NT2/D1 (cell line): ENCODE measurements around the gene GEMIN8.

Experiments
- DNase-seq: peaks from one replicate; pipeline ENCODE4 v3.0.0-alpha.2; 2011; ENCODE audit warnings: low read depth, low spot score
- H3K27me3 ChIP-seq: 2 replicates; pipeline ENCODE4 v1.6.0; 2011; ENCODE audit warnings: mild to moderate bottlenecking; ENCODE audit not compliant: insufficient read length, insufficient read depth
- H3K36me3 ChIP-seq: 2 replicates; pipeline ENCODE4 v1.6.1; 2011; ENCODE audit warnings: mild to moderate bottlenecking, low read length, mixed read lengths; ENCODE audit not compliant: insufficient read depth, insufficient read length
- H3K4me1 ChIP-seq: 2 replicates; pipeline ENCODE4 v1.5.1; 2011; ENCODE audit not compliant: insufficient read depth, insufficient read length
- H3K4me3 ChIP-seq: 2 replicates; pipeline ENCODE4 v1.5.1; 2011; ENCODE audit warnings: low read depth; ENCODE audit not compliant: insufficient read length
- H3K9ac ChIP-seq: 2 replicates; pipeline ENCODE4 v1.6.0; 2011; ENCODE audit warnings: low read depth; ENCODE audit not compliant: insufficient read length
- H3K9me3 ChIP-seq: 2 replicates; pipeline ENCODE4 v1.5.1; 2011; ENCODE audit warnings: mild to moderate bottlenecking, low read length; ENCODE audit not compliant: insufficient read depth
- SUZ12 ChIP-seq: IDR thresholded peaks from 2 replicates; pipeline ENCODE4 v1.6.1; 2011; ENCODE audit not compliant: insufficient read length, insufficient read depth; ENCODE audit errors: extremely low read depth
- YY1 ChIP-seq: IDR thresholded peaks from 2 replicates; pipeline ENCODE4 v1.6.1; 2011; ENCODE audit not compliant: insufficient read length, insufficient read depth
- ZNF274 ChIP-seq: IDR thresholded peaks from 2 replicates; pipeline ENCODE4 v1.6.1; 2011; ENCODE audit warnings: mild to moderate bottlenecking, low read depth, low read length

The GEMIN8 gene

DNA sequence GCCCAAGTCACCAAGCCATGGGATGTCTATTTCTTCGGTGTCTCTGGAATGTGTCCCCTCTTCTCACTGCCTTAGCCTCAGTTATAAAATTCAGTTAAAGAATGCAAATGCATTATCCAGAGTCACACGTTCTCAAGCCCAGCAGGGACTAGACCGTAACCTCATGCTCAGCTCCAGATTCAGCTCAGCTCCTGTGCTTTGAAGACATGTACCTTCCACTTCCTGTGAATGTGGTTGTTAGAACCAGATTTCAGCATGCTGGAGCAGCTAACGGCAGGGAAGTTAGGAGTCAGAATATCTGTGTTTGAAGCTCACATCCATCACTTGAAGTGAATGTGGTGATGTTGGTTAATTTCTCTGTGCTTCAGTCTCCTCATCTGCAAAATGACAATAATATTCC is 26.7 kb downstream of the GEMIN8 start:
- peaks cover 3% of the 10 kb centered on the region for H3K36me3 ChIP-seq
- TF ChIP-seq ZNF274 = no peak
- no peak for TF ChIP-seq SUZ12
- no peak for TF ChIP-seq YY1
- no peak overlapping the region for H3K9ac ChIP-seq
- no peak for DNase-seq
- no peak overlapping the region for H3K4me3 ChIP-seq
- no peaks in the 10 kb centered on the region for H3K4me1 ChIP-seq
- no peaks in the 10 kb centered on the region for H3K27me3 ChIP-seq
- H3K9me3 ChIP-seq = no peaks in the 10 kb centered on the region

GRCh38 chrX:13996650-13997049 is 33.0 kb downstream of the GEMIN8 start:
- Histone ChIP-seq H3K4me1 (no peaks in the 10 kb centered on the region), H3K9me3 (no peaks in the 10 kb centered on the region), H3K9ac (no peak overlapping the region), H3K36me3 (no peaks in the 10 kb centered on the region), H3K4me3 (no peak overlapping the region), H3K27me3 (no peaks in the 10 kb centered on the region)
- no peak for TF ChIP-seq ZNF274
- TF ChIP-seq SUZ12 = no peak
- TF ChIP-seq YY1 = no peak
- no peak for DNase-seq

DNA sequence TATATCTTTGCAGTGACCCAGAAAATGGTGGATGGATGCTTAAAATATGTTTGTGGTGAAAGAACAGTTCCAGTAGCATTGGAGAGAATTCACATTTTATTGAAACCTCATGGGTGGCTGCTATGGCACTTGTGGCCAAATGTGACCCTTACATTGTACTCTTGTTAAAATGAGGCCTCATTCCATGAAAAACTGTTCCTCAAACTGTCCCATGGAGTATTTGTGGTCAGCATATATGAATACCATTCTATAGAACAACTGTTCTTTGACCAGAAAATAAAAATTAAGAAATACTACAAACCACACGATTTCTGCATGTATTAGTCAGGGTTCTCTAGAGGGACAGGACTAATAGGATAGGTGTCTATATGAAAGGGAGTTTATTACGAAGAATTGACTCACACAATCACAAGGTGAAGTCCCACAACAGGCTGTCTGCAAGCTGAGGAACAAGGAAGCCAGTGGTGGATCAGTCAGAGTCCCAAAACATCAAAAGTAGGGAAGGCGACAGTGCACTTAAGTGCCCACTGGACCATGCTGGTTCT is 35.1 kb downstream of the GEMIN8 start:
- no peak for DNase-seq
- TF ChIP-seq SUZ12 (no peak), ZNF274 (no peak), YY1 (no peak)
- Histone ChIP-seq H3K4me3 (no peak overlapping the region), H3K36me3 (no peaks in the 10 kb centered on the region), H3K9me3 (no peaks in the 10 kb centered on the region), H3K27me3 (no peaks in the 10 kb centered on the region), H3K9ac (no peak overlapping the region), H3K4me1 (no peaks in the 10 kb centered on the region)

DNA sequence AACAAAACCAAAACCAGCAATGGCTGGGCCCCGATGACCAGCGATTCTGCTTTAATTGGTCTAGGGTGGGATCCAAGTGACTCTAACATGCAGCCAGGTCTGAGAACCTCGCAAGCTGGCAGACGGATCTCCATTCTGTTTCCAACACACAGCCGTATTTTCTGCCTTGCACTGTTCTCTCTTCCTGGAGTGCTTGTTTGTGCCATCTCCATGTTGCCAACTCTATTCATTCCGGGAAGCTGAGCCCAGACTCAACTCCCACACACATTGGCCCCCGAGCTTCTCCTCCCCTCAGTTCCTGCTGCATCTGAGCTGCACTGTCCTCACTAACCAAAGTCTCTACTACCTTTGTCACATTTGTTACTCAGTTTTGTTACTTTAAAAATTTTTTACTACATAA is 35.6 kb downstream of the GEMIN8 start:
- TF ChIP-seq SUZ12 (no peak), ZNF274 (no peak), YY1 (no peak)
- no peaks in the 10 kb centered on the region for H3K36me3 ChIP-seq
- no peak overlapping the region for H3K4me3 ChIP-seq
- H3K9ac ChIP-seq = no peak overlapping the region
- H3K27me3 ChIP-seq = no peaks in the 10 kb centered on the region
- no peaks in the 10 kb centered on the region for H3K4me1 ChIP-seq
- no peaks in the 10 kb centered on the region for H3K9me3 ChIP-seq
- DNase-seq = no peak

GRCh38 chrX:13990126-13990800 is 39.4 kb downstream of the GEMIN8 start:
- Histone ChIP-seq H3K9me3 (no peaks in the 10 kb centered on the region), H3K4me1 (no peaks in the 10 kb centered on the region), H3K9ac (no peak overlapping the region), H3K27me3 (no peaks in the 10 kb centered on the region), H3K36me3 (no peaks in the 10 kb centered on the region), H3K4me3 (no peak overlapping the region)
- no peak for DNase-seq
- TF ChIP-seq ZNF274 = no peak
- TF ChIP-seq YY1 = no peak
- no peak for TF ChIP-seq SUZ12

GRCh38 chrX:13985697-13986435 is 43.8 kb downstream of the GEMIN8 start:
- Histone ChIP-seq H3K4me3 (no peak overlapping the region), H3K36me3 (no peaks in the 10 kb centered on the region), H3K27me3 (no peaks in the 10 kb centered on the region), H3K9me3 (peaks cover 6% of the 10 kb centered on the region), H3K9ac (no peak overlapping the region), H3K4me1 (no peaks in the 10 kb centered on the region)
- DNase-seq = no peak
- TF ChIP-seq YY1 (no peak), ZNF274 (no peak), SUZ12 (no peak)

GRCh38 chrX:13983734-13984133 is 46.0 kb downstream of the GEMIN8 start:
- no peaks in the 10 kb centered on the region for H3K4me1 ChIP-seq
- H3K36me3 ChIP-seq = no peaks in the 10 kb centered on the region
- no peak overlapping the region for H3K4me3 ChIP-seq
- TF ChIP-seq ZNF274 = no peak
- no peak for TF ChIP-seq SUZ12
- TF ChIP-seq YY1 = no peak
- peaks cover 6% of the 10 kb centered on the region for H3K9me3 ChIP-seq
- no peaks in the 10 kb centered on the region for H3K27me3 ChIP-seq
- H3K9ac ChIP-seq = no peak overlapping the region
- DNase-seq = no peak
